COR-L47 (cell line): ENCODE measurements around the gene FSTL4.
"Not testable (repeated sequence)": the region's sequence is repeated elsewhere in the genome, so short reads cannot be mapped to it uniquely, and the experiment has no call there.

Experiments
- DNase-seq: peaks from one replicate; lab custom pipeline; 2025; lab: John Stamatoyannopoulos, UW

Gene FSTL4

DNA sequence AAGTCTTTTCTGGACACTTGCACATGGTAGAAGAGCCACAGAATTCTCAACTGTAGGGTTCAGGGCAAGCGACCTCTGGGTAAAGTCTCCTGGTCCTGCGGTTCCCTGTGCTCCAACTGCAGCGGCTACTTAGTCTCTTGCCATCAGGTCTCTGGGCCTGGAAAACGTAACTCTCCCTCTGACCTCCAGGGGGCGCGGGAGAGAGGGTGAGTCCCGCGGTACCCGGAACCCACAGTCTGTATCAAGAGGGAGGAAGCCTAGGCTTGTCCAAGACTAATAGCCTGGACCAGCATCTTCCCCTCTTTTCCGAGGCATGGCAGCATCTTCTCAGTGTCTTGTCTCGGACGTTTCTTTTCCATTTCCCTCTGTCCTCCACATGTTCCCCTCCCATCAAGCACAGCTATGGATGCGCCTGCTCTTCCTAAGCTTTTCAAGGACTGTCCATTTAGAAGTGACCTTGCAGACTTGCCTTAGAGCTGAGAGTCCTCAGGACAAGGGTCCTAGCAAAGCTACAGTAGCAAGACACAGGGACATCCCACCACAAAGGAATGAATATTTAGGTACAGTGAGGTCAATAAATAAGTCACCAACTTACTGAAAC, 59.3 kb downstream of the FSTL4 start:
- peak; percentile 33 for DNase-seq

DNA sequence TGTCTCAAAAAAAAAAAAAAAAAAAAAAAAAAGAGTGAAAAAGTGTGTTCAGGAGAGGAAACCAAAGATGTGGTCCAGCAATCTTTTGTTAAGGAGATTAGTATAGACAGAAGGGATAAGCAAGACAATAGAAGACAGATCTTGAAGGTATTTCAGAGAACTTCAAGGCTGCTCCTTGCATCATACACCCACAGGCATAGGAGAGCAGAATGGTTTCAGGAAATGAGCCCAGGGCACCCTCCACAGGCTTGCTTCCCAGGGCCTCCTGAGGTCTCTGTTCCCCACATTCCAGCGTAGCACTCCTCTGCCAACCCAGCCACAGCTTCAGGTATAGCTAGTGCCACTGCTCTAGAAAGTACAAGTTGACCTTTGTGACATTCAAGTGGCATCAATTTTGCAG, 65.8 kb downstream of the FSTL4 start:
- no peak for DNase-seq

DNA sequence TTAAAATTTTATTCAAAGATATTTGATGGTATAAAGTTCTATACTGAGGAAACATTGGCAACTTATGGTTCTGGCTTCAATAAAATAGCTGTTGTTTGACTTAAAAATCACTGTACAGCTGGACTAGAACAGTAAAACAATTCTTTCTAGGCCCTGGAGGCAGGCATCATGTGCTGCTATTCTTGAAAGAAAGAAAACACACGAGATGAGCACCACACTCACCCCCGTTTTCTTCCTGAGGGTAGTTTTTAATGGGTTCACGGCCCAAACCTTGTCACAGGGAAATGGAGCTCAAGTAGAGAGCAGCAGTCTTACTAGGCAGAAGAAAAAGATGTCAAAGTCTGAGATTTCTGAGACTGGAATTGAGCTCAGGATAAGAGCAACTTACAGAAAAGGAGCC, 68.0 kb downstream of the FSTL4 start:
- no peak for DNase-seq

DNA sequence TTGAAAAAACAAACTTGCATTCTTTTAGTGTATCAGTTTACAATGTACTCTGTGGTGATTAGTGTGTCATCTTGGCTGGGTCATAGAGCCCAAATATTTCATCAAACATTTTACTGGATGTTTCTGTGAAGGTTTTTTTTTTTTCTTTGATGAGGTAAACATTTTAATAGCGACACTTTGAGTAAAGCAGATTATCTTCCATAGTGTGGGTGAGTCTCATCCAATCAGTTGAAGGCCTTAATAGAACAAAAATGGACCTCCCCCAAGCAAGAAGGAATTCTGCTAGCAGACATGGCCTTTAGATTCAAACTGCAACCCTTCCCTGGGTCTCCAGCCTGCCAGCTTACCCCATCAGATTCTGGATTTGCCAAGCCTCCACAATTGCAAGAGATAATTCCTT, 72.5 kb downstream of the FSTL4 start:
- DNase-seq = no peak

DNA sequence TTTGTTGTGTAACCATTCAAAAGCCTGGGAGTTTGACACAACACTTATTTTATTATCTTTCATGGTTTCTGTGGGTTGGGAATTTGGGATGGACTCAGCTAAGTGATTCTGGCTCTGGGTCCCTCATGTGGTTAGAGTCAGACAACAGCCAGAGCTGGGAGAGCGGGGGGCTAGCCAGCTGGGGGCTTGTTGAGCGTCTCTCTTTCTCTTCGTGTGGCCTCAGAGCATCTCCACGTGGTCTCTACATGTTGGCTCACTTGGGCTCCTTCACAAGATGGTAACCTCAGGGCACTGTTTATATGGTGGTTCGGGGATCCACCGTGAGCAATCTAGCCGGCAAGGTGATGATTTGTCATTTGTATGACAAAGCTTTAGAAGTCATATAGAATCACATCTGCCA, 73.6 kb downstream of the FSTL4 start:
- no peak for DNase-seq

DNA sequence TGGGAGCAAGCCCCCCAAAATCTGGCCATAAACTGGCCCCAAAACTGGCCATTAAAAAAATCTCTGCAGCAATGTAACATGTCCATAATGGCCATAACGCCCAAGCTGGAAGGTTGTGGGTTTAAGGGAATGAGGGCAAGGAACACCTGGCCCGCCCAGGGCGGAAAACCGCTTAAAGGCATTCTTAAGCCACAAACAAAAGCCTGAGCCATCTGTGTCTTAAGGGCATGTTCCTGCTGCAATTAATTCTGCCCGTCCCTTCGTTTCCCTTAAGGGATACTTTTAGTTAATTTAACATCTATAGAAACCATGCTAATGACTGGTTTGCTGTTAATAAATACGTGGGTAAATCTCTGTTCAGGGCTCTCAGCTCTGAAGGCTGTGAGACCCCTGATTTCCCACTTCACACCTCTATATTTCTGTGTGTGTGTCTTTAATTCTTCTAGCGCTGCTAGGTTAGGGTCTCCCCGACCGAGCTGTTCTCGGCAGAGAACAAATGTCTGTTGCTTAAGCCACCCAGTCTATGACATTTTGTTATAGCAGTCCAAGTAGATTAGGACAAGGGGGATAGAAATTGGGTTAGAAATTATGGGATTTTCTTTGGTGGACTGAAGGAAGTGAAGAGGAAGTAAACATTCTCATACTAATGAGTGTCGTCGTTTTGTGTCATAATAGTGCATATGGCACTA, 77.0 kb downstream of the FSTL4 start:
- not testable (repeated sequence) for DNase-seq

DNA sequence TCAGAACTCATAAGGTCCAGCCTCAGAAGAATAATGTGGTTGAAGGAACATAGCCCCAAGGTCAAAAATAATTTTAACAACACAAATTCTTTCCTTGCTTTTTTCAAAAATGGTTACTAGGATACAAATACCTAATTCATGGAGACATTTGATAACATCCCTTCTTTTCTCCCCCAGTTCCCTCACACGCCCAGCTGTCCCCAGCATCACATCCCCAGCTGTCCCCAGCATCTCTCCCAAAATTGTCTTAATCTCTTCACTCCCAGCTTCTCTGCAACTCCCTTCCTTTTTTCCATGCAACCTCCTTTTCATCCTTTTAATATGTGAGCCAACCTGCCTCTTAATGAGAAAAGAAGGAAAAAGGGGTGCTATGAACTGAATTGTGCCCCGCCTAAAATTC, 77.8 kb downstream of the FSTL4 start:
- DNase-seq = no peak

DNA sequence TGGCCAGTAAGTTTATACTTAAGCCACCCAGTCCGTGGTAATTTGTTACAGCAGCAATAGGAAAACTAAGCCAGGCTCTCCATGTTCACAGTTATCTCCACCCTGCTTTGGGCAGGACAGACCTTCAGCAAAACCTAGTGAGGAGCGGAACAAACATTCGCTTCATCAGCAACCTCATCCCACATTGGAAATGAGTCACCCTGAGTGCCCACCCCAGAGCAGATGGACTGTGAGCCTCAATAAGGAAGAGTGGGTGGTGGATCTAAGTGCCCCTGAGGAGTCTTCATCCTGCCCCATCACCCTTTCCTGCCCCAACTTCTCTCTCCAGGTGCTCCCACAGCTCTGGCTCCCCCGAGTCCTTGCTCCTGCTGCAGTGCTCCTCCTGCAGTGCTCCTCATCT, 78.8 kb downstream of the FSTL4 start:
- DNase-seq = no peak

DNA sequence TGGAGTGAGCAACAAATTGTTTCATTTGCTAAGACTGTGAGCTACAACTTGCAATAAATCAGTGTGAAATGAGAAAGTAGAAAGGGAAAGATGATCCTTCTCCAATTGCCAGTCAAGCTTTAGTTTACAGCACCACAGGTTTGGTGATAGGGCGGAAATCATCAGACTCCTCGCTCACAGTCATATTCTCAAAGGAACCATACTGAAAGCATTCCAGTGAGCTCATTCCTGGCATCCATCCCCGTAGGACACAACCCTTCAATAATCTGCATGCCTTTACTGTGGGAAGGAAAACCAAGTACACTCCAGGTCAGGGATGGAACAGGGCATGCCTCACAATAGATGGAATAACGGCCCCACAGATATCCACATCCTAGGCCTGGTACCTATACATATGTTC, 80.7 kb downstream of the FSTL4 start:
- DNase-seq = no peak

DNA sequence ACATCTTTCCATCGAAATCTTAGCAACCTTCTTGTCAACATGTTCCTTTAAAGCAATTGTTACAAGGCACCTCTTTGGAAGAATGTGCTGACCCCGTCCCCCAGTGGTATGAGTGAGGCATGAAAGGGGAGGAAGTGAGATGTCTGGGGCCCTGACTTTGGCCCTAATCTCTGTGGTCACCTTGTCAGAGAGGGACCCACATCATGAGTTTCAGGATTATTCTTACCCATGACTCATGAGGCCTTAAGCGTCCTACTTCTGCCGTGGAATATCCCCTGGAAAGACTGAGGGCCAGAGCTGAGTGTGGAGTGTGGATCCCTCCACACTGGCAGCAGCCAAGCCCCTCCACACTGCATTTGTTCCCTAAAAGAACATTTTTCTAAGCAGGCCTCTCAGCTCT, 81.2 kb downstream of the FSTL4 start:
- DNase-seq = no peak

DNA sequence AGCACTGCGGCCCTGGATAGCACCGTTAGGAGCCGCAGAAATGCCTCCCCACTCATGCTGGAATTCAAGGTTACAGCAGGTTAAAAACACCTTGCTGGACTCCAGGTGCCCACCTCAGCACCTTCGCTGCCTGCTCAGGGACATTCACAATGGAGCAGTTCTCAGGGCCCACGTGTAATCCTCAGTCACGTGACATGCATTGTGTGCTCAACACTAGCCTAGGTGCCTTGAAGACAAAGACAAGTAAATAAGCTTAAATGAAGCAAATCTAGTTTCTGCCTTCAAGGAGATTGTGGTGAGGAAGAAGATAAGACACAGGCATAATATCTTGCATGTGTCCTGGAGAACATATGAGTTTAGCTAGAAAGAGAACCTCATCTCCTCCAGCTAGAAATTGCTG, 82.1 kb downstream of the FSTL4 start:
- no peak for DNase-seq

DNA sequence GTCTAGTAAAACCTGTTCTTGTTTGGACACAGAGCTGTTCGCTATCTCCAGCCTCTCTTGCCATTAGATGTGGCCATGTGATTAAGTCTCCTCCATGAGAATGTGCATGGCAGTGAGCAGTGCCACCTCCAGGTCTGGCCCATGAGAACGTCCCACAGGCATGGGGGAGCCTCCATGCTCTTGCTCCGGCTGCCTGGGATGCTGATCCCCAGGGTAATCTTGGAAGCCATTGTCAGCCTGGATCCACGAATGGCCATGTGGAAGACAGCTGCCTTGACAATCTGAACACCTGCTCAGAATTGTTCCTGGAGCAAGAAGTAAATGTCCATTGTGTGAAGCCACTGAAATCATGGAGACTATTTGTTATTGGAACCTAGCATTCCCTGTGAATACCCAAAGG, 83.5 kb downstream of the FSTL4 start:
- no peak for DNase-seq

DNA sequence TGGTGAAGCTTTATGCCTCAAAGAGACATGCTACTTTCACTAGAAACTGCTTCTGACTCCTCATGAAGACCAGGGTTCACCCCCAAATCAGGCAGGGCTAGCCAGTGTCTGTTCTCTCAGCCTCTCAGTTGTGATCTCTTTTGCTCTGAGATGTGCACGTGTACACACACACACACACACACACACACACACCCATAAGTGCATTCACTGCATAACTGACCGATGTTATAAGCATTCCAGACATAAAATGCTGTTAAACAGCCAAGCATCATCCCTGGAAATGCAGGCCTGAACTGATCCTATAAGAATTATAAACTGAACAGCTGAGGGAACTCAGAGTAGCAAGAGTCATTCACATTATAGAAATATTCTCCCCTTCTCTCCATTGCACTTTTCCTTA, 85.0 kb downstream of the FSTL4 start:
- DNase-seq = no peak

DNA sequence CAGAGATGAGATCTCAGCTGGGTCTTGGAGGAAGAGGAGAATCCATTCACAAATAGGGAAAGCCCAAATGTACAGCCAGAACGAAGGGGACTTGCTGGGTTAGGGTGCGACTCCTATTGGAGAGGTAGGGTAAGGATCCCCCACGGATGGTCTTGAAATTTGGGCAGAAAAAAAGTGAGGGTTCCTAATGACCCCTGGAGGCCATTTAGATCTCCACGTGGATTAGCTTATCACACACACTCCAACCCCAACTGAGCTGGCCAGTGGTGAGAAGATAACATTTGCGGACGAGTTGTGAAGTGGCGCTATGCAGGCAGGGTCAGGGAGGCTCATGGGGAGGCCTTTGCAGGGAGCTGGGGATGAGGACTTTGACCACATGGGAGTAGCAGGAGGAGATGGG, 86.0 kb downstream of the FSTL4 start:
- DNase-seq = no peak

DNA sequence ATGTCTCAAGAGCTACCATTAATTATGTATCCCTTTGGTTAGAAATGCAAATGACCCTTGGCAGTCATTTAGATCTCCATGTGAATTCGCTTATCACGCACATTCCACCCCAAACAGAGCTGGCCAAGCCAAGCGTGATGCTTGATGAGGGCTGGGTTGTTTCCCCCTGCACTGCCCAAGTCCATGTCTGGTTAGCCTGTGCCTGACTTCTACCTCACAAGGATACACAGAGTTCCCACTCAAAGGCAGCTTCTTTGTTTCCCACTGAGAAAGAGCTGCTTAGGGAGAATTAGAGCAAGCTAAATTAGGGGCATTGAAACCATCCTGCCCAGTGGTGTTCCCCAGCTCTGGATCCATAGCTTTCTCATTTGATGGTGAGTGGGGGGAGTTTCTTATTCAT, 87.2 kb downstream of the FSTL4 start:
- no peak for DNase-seq

DNA sequence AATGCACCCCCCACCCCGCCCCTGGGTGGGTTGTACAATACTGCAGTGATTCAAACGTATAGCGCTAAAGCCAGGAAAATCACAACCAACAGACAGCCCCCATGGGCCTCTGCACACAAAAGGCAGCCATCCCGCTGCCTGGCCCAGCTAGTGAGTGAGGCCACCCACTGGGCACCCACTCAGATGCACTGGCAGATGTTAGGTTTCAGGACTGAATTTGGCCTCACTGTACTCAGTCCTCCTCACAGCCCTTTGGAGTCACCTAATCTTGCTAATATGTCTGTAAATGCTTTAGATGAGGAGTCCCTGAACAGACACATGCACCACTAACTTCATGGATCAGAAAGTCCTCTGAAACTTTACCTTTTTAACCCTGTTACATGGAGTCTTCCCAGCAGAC, 87.7 kb downstream of the FSTL4 start:
- DNase-seq = no peak

DNA sequence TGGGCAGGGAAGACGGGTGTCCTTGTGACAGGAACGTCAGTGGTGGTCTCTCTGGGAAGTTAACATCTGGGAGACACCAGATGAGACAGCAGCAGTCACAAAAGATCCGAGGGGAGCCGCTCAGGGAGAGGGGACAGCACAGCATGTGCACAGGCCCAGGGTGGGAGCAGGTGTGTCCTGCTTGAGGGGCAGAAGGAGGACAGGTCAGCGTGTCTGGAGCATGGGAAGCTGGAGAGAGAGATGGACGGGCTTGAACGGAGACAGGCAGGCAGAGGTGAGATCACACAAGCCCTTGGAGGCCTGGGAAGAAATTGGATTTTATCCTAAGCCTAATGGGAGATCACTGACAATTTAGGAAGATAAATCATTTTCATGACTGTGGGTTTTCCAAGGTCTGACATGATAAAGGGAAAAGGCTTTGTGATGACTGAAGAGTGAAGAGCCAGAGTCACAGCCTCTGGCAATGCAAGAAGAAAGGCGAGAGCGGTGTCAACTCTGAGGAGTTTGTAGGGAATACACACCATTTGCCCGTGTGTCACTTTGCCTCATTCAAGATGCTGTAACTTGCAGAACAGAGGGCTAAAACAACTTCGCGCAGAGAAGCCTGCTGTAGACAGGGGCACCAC, 88.3 kb downstream of the FSTL4 start:
- DNase-seq = no peak

DNA sequence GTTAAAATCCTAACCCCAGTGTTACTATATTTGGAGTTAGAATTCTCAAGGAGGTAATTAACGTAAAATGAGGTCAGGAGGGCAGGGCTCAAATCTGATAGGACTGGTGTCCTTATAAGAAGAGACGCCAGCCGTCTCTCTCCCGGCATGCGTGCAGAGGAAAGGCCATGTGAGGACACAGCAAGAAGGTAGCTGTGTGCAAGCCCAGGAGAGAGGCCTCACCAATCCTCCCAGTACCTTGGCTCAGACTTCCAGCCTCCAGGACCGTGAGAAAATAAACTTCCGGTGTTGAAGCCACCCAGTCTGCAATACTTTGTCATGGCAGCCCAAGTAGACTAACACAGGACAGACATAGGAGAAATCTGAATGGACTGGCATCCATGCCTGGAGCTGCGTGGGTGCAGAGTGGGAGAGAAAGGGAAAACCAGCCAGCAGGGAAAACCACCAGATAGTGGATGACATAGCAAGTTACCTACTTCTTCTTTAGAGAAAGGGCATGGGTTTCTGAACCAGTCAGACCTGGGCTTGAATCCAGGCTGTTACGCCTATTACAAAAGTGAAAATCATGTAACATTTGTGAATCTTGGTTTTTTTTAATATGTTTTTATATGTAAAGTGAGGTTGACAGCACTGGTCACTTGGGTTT, 89.2 kb downstream of the FSTL4 start:
- no peak for DNase-seq

DNA sequence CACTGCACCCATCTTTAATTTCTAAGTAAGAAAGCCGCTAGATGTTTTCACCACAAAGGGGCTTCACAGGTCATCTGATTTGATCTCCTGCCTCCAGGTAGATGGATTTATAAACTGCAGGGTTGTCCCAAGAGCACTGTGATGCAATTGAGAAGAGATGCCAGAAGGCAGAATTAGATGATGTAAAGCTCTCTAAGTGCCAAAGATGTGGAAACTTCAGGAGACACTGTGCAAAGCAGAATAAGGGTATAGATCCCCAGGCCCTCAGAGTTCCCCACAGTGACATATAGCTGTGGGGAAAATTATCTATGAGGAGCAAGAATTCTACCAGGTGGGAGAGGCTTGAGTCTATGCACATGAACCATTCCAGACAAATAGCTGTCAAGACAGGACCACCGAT, 90.5 kb downstream of the FSTL4 start:
- DNase-seq = no peak

DNA sequence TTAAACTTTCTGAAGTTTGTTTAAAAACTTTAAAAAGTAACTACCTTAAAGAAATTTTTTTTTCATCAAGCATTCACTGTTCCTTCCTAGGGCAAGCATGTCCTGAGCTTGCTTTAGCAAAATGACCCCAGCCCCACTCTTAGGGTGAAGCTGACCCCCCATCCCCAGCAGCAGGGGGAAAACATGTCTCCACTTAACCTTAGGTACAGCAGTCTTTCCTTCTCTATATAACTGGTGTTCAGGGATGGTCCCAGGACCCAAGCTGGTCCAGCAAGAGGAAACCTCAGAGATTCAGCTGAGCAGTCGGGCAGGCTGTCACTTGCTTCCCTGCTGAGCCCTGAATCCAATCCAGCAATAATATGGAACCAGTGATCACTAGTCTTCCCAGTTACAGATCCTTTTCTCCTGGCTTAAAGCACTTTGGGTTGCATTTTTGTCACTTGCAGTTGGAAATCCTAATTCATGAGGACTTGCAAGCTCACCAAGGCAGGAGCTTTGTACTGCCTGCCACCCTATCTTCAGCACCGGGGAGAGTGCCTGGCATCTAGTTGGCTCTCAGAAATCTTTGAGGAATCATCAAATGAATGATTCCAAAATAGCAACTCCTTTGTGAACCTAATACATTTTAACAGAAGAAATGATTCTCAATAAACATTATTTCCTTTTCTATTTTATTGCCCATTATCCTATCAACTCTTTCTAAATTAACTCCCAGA, 91.2 kb downstream of the FSTL4 start:
- no peak for DNase-seq

DNA sequence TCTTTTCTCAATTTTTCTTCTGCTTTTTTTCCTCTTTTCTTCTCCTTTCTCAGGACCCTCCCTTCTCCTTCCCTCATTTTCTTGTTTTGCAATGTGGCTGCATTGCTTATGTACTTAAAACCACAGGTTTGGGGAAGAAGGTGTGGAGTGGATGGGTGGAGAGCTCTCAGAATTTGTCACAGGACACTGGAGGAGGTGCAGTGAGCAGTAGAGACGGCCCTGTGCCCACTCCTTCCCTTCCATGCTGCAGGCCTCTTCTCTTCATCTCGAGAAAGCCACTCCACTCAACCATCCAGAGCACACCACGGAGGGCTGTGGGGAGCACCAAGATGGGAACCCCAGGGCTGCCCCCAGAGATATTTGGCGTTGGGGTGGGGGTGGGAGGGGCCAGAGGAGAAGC, 92.3 kb downstream of the FSTL4 start:
- DNase-seq = no peak

DNA sequence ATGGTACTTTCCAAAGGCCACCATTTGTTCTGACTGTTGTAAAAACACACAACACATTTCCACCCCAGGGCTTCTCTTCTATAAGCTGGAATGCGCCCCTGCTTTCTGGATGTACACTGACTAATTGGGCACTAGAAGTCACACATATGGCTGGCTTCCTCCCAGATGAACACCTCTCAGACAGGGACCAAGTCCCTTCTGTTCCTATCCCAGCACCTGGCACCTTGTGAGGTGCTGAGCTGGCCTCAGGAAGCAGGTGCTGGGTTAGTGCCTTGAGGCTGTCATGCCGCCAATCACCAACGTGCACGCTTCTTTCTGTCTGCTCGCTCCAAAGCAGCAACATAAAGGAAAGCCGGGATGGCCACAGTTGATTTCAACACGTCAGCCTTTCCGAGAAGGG, 93.2 kb downstream of the FSTL4 start:
- DNase-seq = no peak

DNA sequence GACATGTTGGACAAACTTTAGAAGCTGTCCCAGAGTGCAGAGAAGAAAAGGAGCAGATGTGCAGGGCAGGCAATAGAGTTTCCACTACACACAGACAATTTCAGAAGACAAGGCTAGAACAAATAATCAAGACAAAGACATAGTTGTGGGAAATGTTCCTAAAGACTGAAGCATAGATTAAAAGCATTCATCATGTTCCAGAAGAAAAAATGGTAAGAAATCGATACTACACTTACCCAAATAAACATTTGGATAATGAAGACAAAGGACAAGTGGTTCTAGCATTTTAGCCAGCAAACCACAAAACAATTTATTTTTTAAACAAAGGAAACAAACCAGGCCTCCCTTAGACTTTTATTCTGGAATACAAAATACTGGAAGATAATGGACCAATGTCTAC, 97.9 kb downstream of the FSTL4 start:
- DNase-seq = peak; percentile 48
